ENCODE results near the gene TBXA2R.
"Not testable (repeated sequence)": the region's sequence is repeated elsewhere in the genome, so short reads cannot be mapped to it uniquely, and the experiment has no call there.

Gene TBXA2R

GRCh38 chr19:3572132-3572854, 34.4 kb downstream of the TBXA2R start:
- H3K4me3 ChIP-seq (ENCODE audit: low read length) = peak overlapping the region; percentile 52
- DNase-seq (ENCODE audit: low read depth, low spot score) = peak; percentile 100

GRCh38 chr19:3570606-3571011, 36.1 kb downstream of the TBXA2R start:
- H3K4me3 ChIP-seq (ENCODE audit: low read length) = no peak overlapping the region
- no peak for DNase-seq (ENCODE audit: low read depth, low spot score)

- not testable (repeated sequence) for H3K4me3 ChIP-seq (ENCODE audit: low read length); DNase-seq (ENCODE audit: low read depth, low spot score)
Observed at GRCh38 chr19:3570042-3570441, 36.6 kb downstream of the TBXA2R start.

- H3K4me3 ChIP-seq (ENCODE audit: low read length) = no peak overlapping the region
- DNase-seq (ENCODE audit: low read depth, low spot score) = no peak
Observed at GRCh38 chr19:3565139-3565538, 41.5 kb downstream of the TBXA2R start.

- DNase-seq (ENCODE audit: low read depth, low spot score) = no peak
- no peak overlapping the region for H3K4me3 ChIP-seq (ENCODE audit: low read length)
Observed at GRCh38 chr19:3563709-3564524, 42.8 kb downstream of the TBXA2R start.

- H3K4me3 ChIP-seq (ENCODE audit: low read length) = peak within 1 kb of the TSS; percentile 73
- peak; percentile 84 for DNase-seq (ENCODE audit: low read depth, low spot score)
Observed at GRCh38 chr19:3557461-3558248, 49.0 kb downstream of the TBXA2R start, which contains the start of gene MFSD12. Gene MFSD12 (minus strand): TSS chr19:3557586. CDS start chr19:3557403, 183 bp downstream.

GRCh38 chr19:3556978-3557460, 49.7 kb downstream of the TBXA2R start:
- no peak for DNase-seq (ENCODE audit: low read depth, low spot score)
- H3K4me3 ChIP-seq (ENCODE audit: low read length) = peak overlapping the region; percentile 68

GRCh38 chr19:3556423-3556977, 50.2 kb downstream of the TBXA2R start:
- no peak for DNase-seq (ENCODE audit: low read depth, low spot score)
- H3K4me3 ChIP-seq (ENCODE audit: low read length) = peak overlapping the region; percentile 68

- H3K4me3 ChIP-seq (ENCODE audit: low read length) = peak overlapping the region; percentile 68
- DNase-seq (ENCODE audit: low read depth, low spot score) = no peak
Observed at GRCh38 chr19:3555653-3556422, 50.8 kb downstream of the TBXA2R start.

GRCh38 chr19:3554254-3555083, 52.2 kb downstream of the TBXA2R start:
- peak; percentile 90 for DNase-seq (ENCODE audit: low read depth, low spot score)
- H3K4me3 ChIP-seq (ENCODE audit: low read length) = peak overlapping the region; percentile 41

- no peak for DNase-seq (ENCODE audit: low read depth, low spot score)
- no peak overlapping the region for H3K4me3 ChIP-seq (ENCODE audit: low read length)
Observed at GRCh38 chr19:3551792-3552095, 54.9 kb downstream of the TBXA2R start.

- no peak for DNase-seq (ENCODE audit: low read depth, low spot score)
- H3K4me3 ChIP-seq (ENCODE audit: low read length) = no peak overlapping the region
Observed at GRCh38 chr19:3550947-3551791, 55.5 kb downstream of the TBXA2R start.

GRCh38 chr19:3549816-3550215, 56.9 kb downstream of the TBXA2R start:
- no peak for DNase-seq (ENCODE audit: low read depth, low spot score)
- no peak overlapping the region for H3K4me3 ChIP-seq (ENCODE audit: low read length)

GRCh38 chr19:3548606-3549005, 58.1 kb downstream of the TBXA2R start:
- H3K4me3 ChIP-seq (ENCODE audit: low read length) = no peak overlapping the region
- DNase-seq (ENCODE audit: low read depth, low spot score) = no peak

- DNase-seq (ENCODE audit: low read depth, low spot score) = no peak
- H3K4me3 ChIP-seq (ENCODE audit: low read length) = no peak overlapping the region
Observed at GRCh38 chr19:3547767-3548282, 58.9 kb downstream of the TBXA2R start.

- no peak for DNase-seq (ENCODE audit: low read depth, low spot score)
- no peak overlapping the region for H3K4me3 ChIP-seq (ENCODE audit: low read length)
Observed at GRCh38 chr19:3547301-3547731, 59.4 kb downstream of the TBXA2R start.

GRCh38 chr19:3546119-3546518, 60.6 kb downstream of the TBXA2R start:
- no peak overlapping the region for H3K4me3 ChIP-seq (ENCODE audit: low read length)
- no peak for DNase-seq (ENCODE audit: low read depth, low spot score)
